ENCODE measurements around the gene CEMIP.

The CEMIP gene

GRCh38 chr15:80885016-80885579 is 105.9 kb downstream of the CEMIP start:
- H3K4me3 ChIP-seq (replicated peaks in 1 of 2; ENCODE audit: low read depth in 2 of 2, low read length in 2 of 2) = no peak overlapping the region
- no peak for TF ChIP-seq CTCF (IDR thresholded peaks at IDR 0.05; ENCODE audit: low read depth, low read length)
- DNase-seq (ENCODE audit: low read depth in 2 of 2) = no peak

DNA sequence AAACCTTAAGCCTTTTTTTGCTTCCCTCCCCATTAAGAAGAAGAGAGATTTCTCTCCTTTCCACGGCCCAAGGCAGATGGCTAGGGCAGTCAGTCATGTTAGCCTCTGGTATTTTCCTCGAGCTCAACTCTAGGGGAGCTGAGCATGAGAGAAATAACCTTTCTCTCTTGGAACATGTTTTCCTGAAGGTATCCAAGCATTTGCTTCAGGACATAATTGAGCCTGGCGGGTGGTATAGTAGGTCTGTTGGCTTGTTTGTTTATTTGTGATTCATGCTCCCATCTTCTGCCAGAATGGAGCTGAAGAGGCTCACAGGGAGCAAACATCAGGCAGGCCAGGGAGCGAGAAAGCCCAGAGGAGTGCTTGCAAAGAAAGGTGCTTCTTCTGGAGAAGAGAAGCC is 108.0 kb downstream of the CEMIP start:
- no peak for TF ChIP-seq CTCF (IDR thresholded peaks at IDR 0.05; ENCODE audit: low read depth, low read length)
- no peak for DNase-seq (ENCODE audit: low read depth in 2 of 2)
- H3K4me3 ChIP-seq (replicated peaks in 1 of 2; ENCODE audit: low read depth in 2 of 2, low read length in 2 of 2) = no peak overlapping the region

- no peak for TF ChIP-seq CTCF (IDR thresholded peaks at IDR 0.05; ENCODE audit: low read depth, low read length)
- no peak overlapping the region for H3K4me3 ChIP-seq (replicated peaks in 1 of 2; ENCODE audit: low read depth in 2 of 2, low read length in 2 of 2)
- no peak for DNase-seq (ENCODE audit: low read depth in 2 of 2)
These were observed 109.7 kb downstream of the CEMIP start for GRCh38 chr15:80888846-80889245.

DNA sequence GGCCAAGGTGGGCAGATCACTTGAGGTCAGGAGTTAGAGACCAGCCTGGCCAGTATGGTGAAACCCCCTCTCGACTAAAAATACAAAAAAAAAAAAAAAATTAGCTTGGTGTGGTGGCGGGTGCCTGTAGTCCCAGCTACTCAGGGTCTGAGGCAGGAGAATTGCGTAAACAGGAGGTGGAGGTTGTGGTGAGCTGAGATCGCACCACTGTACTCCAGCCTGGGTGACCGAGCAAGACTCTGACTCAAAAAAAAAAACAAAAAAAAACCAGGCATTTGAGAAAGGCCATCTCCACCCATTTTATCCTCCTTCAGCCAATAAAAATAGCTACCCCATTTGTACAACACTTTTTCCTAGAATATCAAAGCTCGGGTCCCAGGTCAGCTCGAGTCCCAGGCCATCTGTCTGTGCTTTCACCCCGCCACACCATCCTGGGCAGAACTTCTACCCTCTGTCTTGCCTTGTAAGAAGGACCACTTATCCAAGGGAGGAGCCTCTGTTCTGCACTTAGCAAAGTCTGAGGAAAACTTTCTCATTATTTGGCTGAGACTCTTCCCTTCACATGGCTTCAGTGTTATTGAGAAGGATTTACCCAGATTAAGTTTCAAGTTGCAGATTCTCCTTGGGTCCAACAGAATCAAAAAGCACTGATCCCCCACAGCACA is 111.3 kb downstream of the CEMIP start:
- no peak for TF ChIP-seq CTCF (IDR thresholded peaks at IDR 0.05; ENCODE audit: low read depth, low read length)
- peak in 1 of 2 donors; percentile 68 for DNase-seq (ENCODE audit: low read depth in 2 of 2)
- no peak overlapping the region for H3K4me3 ChIP-seq (replicated peaks in 1 of 2; ENCODE audit: low read depth in 2 of 2, low read length in 2 of 2)

DNA sequence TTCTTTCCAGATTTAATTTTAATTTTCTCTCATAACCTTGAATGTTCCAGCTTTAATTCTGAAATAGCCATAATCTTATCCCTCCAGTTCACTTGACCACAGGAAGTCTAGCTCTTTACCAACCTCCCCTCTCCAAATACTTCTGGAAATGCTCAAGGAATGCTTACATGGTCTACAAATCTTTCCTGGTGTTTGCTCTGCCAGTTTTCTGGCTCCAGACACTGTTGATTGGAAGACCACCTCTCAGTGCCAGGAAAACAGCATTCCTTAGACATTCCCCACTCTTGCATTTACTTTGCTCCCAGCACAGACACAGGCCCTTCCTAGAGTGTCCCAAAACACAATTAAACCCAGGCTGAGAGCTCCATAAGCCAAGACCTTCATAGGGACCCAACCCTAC is 111.8 kb downstream of the CEMIP start:
- DNase-seq (ENCODE audit: low read depth in 2 of 2) = no peak
- no peak for TF ChIP-seq CTCF (IDR thresholded peaks at IDR 0.05; ENCODE audit: low read depth, low read length)
- H3K4me3 ChIP-seq (replicated peaks in 1 of 2; ENCODE audit: low read depth in 2 of 2, low read length in 2 of 2) = no peak overlapping the region

DNA sequence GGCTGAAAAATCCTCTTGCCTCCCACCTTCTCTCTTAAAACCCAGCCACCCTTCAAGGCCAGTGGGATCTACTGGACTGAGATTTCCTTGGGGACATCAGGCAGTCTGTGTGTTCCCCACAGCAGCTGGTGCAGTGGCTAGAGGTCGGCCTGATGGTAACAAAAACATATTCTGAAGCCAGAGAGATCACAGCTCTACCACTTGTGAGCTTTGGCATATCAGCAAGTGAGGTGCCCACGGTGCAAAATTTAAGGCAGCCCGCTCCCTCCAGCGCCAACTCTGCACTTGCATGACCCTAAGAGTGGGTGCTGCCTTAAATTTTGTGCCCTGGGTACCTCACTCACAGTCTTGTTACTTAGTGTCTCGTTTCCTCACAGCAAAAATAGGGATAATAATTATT is 113.2 kb downstream of the CEMIP start:
- no peak for DNase-seq (ENCODE audit: low read depth in 2 of 2)
- TF ChIP-seq CTCF (IDR thresholded peaks at IDR 0.05; ENCODE audit: low read depth, low read length) = no peak
- no peak overlapping the region for H3K4me3 ChIP-seq (replicated peaks in 1 of 2; ENCODE audit: low read depth in 2 of 2, low read length in 2 of 2)

DNA sequence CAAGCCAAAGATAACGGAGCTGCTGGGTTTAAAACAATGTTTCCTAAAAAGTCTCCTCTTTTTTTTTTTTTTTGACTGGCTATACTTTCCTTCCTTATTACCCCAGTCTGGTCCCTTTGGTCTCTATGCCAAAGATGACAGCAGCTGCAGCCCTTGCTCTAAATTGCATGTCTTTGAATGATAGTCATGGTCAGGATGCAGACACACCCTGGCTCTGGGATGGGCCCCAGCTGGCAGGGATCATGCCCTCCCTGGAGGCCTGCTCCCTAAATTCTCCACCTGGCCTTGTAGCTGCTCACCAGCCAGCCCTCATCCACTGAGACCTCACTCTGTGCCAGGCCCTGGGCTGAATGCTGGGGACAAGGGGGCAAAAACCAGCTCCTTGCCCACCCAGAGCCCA is 114.6 kb downstream of the CEMIP start:
- no peak for TF ChIP-seq CTCF (IDR thresholded peaks at IDR 0.05; ENCODE audit: low read depth, low read length)
- no peak overlapping the region for H3K4me3 ChIP-seq (replicated peaks in 1 of 2; ENCODE audit: low read depth in 2 of 2, low read length in 2 of 2)
- DNase-seq (ENCODE audit: low read depth in 2 of 2) = peak in 1 of 2 donors; percentile 61

Data from cardiac fibroblast (primary cell).